Ishikawa (cell line): Measurements from ENCODE around the gene ZNF81.

Experiments used
- CEBPB ChIP-seq: IDR thresholded peaks from 2 replicates; pipeline ENCODE4 v1.6.1; 2012
- CREB1 ChIP-seq: IDR thresholded peaks from 2 replicates; pipeline ENCODE4 v1.6.1; 2012; ENCODE audit warnings: low read depth
- EGR1 ChIP-seq: IDR thresholded peaks from 2 replicates; pipeline ENCODE4 v1.6.1; 2012
- EP300 ChIP-seq: IDR thresholded peaks from 2 replicates; pipeline ENCODE4 v1.6.1; 2012; ENCODE audit warnings: borderline replicate concordance
- FOXM1 ChIP-seq: IDR thresholded peaks from 2 replicates; pipeline ENCODE4 v1.6.1; 2012; ENCODE audit warnings: low read depth, borderline replicate concordance
- RAD21 ChIP-seq: IDR thresholded peaks from 2 replicates; pipeline ENCODE4 v1.6.1; 2012; ENCODE audit warnings: low read depth
- TAF1 ChIP-seq: IDR thresholded peaks from 2 replicates; pipeline ENCODE4 v1.6.1; 2012; ENCODE audit warnings: low read depth, mild to moderate bottlenecking
- TCF12 ChIP-seq: IDR thresholded peaks from 2 replicates; pipeline ENCODE4 v1.6.1; 2012; ENCODE audit warnings: low read depth
- TF ChIP-seq, protein P1 (sequence below): IDR thresholded peaks from 2 replicates; pipeline ENCODE4 v1.6.1; 2012

DNA sequence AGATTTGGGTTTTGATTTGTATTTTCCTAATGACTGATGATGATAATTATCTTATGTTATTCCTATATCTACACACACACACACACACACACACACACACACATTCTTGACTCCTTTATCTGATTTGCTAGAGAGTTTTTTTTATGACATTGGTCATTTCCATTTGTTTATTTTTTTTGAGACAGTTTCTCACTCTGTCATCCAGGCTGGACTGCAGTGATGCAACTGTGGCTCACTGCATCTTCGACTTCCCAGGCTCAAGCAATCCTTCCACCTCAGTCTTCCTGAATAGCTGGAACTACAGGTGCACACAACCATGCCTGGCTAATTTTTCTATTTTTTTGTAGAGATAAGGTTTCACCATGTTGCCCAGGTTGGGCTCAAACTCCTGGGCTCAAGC lies 6.7 kb downstream of the ZNF81 start:
- TF ChIP-seq CEBPB (no peak), FOXM1 (no peak), EGR1 (no peak), TCF12 (no peak), EP300 (no peak), TAF1 (no peak), RAD21 (no peak), CREB1 (no peak)
- TF ChIP-seq, protein P1, sequence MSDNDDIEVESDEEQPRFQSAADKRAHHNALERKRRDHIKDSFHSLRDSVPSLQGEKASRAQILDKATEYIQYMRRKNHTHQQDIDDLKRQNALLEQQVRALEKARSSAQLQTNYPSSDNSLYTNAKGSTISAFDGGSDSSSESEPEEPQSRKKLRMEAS, result no peak
